Astrocyte of the hippocampus (primary cell): ENCODE data around the gene SPATS1.

Experiments used
- DNase-seq: peaks from one replicate; pipeline ENCODE4 v3.0.0; 2011; ENCODE audit warnings: low read depth, low spot score

The SPATS1 gene

DNA sequence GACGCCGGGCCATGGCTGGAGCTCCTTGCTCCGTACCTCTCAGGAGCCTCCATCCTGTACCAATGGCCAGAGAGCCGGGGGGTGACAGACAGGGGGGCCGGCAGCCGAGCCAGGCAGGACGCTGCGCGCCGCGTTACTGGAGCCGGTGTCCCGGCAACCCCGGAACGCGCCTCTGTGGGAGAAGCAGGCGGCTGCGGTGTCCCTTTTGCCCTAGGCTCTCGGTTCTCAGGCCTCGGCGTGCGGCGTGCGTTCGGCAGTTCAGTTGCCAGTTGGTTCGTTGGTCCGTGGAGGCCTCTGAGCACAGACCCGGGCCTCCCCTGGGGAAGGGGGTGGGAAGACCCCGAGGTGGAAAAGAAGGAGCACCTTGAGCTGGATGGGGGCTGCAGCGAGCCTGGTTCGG lies at the start of gene SPATS1:
TSS of gene SPATS1 (plus strand) at position 162 of the 400 bp plus-strand sequence. CDS start 446 bp downstream, outside the sequence.
- DNase-seq = peak; percentile 48

GRCh38 chr6:44292661-44293365 lies 49.6 kb upstream of the SPATS1 start:
- DNase-seq = no peak

GRCh38 chr6:44294832-44295791 lies 47.3 kb upstream of the SPATS1 start:
- no peak for DNase-seq

DNA sequence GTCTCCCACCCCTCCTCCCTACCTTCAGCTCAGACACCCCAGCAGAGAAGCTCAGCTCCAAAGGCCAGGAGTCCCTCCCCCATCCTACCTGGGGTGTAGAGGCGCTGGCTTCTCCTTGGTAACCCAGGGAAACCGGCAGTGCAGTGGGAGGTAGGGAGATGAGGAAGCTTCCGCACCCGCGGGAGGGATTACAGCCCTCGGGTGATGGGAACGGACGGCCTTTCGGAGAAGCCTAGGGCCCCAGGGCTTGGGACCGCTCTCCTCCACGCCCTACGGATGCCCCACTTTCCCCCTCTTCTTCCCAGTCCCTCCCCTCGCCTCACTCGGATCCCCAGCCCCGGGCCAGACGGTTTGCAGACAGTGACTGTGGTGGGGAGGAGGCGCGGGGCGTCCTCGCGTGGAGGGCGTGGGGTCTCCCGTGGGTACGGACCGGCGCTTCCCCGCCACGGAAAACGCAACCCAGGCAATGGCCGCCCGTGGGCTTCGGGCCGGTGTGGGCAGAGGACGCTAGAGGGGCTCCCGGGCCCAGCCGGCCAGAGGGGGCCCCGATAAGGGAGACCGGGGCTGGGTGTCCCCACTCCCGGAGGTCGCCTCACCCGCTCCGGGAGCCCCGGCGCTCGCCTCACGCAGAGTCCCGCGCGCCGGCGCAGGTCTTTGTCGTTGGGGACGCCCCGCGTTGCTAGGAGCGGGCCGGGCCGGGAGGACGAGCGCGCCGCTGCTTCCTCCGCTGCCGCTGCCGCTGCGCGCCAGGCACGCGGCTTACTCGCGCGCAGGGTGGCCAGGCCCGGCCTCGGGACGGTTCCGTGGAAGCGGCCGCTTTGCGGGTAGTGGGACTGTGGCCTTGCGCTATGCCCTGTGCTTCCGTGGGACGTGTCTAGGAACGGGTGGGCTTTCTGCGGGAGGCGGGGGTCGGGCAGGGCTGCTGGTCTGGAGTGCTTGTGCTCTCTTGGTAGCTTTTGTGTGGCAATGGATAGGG lies 45.1 kb upstream of the SPATS1 start:
- peak; percentile 67 for DNase-seq

DNA sequence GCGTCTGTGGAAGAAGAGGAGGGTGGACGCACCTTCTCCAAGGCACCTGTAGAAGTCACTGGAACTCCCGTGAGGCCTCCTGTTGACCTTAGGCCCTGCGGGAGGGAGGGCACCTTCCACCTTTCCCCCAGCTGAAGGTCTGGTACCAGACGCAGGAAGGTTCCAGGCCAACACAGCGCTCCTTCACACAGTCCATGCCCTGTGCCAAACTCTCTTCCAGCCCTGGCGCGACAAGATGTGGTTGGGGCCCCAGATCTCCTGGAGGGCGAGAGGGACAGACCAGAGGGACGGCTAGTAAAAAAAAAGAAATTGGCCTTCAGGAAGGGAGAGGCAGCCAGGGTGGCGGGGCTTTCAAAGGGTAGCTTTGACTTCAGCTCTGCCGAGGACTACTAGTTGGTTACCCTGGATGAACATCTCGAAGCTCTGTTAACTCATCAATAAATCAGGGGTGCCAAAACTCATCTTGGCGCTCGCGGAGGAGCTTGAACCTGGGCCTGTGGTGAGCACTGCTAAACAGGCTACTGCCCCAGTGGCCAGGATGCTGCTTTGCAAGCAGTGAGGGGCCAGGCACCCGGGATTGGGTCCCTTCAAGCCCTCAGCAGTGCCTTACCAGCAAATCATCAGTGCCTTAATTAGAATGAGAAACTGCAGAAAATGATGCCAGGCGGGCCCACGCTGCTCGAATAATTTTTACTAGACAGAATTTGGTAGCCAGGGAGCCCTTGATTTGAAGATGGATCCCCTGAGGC lies 44.2 kb upstream of the SPATS1 start:
- DNase-seq = no peak

DNA sequence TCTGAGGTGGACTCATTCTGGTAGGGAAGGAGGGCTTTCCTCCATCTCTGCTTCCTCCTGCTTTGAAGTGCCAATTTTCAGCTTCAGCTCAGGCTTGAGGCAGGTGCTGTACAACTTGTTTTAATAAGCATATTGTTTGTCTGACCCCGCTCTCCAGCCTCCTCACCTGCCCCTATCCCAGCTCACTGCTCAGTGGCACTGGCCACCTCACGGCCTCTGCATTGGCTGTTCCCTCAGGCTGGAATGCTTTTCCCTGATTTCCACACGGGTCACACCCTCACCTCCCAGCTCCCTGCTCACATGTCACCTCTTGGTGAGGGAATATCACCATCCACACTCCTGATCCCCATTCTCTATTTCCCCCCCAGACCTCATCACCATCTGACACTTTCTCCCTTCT lies 43.6 kb upstream of the SPATS1 start:
- no peak for DNase-seq

DNA sequence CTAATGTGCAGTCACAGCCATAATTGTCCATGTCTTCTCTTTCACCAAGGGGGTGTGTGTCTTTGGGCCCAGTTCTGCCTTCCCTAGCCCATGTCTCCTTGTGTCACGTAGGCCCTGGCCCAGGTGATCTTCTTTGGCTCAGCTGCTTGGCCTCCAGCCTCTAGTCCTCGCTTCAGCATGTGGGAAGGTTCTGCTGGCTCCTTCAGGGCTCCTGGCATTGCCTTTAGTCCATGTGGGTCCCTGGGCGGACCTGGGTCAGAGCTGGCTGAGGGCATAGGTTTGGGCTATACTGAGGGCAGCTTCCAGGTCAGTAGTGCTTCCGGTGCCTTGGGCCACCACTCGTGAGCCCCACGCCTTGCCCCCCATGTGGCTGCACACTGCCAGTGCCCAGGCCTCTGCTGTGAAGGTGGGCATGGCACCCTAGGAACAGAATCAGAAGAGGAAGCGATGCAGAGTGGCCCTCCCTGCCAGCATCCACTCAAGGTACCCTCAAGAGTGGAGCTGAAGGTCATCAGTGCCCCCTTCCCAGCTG lies 42.1 kb upstream of the SPATS1 start:
- no peak for DNase-seq

DNA sequence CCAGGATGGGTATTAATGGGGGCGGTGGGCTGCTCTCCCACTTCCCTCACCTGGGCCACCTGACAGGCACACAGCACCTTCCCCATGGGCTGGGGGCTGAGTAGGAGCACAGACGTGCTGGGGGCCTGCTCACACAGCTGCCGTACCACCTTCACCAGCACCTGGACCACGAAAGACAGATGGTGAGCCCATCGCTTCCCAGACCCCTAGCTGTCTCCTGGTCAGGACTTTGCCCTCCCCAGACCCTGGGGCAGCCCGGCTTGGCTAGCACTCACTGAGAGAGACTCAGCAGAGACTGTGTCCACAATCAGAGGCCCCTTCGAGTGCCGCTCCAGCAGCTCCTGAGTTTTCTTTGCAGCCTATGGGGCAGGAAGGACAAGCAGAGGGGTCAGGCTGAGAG lies 41.3 kb upstream of the SPATS1 start:
- no peak for DNase-seq

DNA sequence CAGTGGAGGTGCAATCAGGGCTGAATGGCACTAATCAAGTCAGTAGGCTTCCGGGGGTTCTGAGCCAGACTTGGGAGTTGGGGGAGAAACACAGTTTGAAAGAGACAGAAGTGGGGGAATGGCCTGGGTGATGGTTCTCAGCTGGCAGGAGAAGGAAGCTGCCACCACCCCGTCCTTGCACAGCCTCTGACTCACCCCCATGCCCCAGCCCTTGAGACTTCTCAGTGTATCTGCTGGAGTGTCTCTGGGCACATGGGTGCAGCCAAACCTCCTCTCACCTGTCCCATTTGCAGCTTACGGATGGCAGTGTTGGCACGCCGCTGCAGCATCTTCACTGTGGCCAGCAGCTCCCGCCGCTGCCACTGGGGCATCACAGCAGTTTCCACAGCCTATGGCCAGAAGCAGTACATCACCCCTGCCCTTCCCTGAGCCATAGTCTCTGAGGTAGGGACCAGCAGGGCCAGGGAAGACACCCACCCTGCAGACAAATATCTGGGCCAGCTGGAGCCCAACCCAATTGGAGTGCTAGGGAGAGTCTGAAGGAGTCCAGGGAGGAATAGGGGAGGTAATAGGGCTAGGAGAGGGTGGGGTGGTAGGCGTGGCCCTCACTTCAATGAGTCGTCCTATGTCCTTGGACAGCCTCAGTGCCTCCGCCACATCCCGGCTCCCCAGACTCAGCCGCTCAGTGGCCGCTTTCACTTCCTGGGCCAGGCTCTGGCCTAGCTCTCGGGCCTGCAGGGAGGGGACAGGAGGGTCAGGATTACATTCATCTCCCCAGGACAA lies 40.5 kb upstream of the SPATS1 start:
- DNase-seq = no peak

DNA sequence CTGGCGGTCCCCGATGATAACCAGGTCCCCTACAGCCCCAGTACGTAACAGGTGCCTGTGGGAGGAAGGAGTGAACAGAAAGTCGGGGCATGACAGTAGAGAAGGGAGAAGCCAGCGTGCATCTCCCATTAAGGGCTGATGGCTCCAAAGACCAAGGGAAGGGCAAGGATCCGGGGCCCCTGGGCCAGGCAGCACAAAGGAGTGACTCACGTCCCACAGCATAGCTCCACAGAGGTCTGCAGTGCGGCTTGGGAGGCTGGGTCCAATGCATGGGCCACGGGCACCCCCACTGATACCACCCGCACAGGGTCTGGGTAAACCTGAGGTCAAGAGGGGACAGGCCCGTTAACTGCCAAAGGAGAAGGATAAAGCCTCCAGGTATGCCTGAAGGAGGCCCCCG lies 39.6 kb upstream of the SPATS1 start:
- DNase-seq = no peak

- no peak for DNase-seq
These were observed 38.6 kb upstream of the SPATS1 start for GRCh38 chr6:44303842-44304241.

DNA sequence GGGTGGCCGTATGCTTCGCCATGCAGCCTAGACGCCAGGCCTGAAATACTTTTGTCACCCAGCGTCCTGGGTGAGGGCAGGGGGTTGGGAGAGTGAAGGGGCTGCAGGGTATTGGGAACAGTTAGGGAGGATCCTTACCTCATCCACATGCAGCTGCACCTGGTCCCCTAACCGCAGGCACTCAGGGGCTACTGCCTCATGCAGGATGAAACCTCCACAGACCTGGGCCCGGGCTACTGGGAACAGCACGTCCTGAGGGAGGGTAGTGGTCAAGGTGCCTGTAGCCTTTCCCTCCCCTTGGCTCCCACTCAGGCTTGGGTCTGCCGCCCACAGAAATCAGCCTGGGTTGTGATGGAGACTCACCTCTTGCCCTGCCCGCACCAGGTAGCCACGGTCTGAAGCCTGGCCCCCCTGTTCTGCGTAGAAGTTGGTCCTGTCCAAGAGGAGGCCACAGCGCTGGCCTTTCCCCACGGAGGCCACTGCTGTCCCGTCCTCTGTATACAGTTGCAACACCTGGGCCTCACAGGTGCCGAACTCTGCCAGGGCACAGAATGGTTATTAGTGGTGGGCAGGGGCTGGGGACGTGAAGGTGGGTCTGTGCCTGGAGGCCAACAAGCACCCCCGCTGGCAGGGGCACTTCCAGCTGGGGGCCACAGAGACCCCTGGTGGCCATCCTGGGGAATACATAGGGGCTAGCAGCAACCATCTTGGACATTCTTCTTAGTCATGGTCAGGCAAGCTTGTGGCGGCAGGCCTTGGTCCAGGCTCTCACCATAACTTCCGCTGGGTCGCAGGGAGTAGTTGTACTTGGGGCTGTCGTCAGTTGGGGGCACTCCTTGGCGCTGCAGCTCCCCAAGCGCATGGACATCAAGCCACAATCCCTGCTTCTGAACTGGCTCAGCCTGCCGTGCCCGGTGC lies 37.9 kb upstream of the SPATS1 start:
- peak; percentile 59 for DNase-seq

DNA sequence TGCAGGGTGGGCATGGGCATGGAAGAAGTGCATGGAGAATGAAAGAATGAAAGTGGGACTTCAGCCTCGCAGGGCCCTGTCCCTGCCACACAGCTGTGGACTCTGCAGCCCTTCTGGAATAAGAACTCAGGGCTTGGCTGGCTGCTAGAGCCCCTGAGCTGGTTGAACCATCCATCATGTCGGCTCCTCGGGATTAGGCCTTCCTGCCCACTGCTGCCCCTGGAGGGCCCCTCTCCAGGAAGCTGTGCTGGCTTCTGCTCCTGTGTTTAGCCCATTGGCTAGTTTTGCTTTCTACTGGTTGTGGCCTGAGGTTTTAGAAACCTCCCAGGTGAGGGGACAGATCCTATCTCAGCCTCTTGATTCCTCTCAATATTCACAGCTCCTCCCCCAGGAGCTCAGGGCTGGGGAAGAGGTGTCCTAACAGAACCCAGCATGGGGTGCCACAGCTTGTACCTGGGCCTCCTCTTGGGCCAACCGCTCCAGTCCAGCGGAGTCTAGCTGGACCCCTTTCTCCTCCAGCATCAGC lies 37.2 kb upstream of the SPATS1 start:
- no peak for DNase-seq

DNA sequence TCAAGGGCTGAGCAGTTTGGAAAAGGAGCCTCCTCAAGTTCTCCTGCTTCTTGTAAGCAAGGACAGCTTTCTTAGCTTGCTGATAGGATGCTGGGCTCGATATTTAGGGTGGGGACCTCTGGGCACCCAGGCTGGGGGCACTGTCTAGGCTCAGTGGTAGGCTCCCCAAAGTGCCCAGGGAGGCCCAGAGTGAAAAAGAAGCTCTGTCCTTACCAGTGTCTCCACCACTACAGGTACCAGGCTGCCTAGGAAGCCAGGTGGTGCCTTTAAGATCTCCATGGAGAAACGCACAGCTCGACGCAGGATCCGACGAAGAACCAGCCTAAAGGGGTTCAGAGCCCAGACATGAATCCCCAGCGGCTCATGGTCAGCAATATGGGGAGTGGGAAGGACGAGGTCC lies 35.7 kb upstream of the SPATS1 start:
- no peak for DNase-seq

GRCh38 chr6:44307217-44307616 lies 35.2 kb upstream of the SPATS1 start:
- DNase-seq = no peak

DNA sequence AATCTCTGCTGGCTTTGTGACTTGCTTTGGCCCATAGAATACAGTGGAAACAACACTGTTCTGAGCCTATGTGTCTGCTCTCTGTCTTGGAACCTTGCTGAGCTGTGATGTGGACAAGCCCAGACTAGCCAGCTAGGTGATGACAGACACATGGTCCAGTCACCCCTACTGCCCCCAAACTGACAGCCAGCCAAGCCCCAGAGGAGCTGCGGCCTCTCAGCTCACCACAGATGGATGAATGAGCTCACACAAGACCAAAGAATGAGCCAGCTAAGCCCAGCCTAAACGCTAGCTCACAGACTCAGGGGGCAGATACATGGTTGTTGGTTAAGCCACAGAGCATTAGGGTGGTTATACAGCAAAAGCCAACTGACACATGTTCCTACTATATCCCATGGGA lies 33.4 kb upstream of the SPATS1 start:
- DNase-seq = peak; percentile 83

DNA sequence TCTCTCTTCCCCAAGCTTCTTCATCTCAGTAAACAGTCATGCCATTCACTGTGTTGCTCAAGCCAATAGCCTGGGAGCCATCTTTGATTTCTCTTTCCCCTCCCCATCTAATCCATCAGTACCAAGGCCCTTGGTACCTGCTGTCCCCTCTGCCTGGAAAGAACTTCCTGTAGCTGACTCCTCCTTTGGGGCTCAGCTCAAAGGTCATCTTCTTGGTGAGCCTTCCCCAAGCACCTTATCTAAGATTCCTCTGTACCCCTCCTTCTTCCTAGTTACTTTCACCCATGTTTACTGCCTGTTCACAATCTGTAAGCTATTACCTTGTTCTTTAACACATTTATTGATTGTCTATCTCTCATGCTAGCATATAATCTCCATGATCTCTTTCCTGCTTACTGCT lies 32.8 kb upstream of the SPATS1 start:
- DNase-seq = no peak

DNA sequence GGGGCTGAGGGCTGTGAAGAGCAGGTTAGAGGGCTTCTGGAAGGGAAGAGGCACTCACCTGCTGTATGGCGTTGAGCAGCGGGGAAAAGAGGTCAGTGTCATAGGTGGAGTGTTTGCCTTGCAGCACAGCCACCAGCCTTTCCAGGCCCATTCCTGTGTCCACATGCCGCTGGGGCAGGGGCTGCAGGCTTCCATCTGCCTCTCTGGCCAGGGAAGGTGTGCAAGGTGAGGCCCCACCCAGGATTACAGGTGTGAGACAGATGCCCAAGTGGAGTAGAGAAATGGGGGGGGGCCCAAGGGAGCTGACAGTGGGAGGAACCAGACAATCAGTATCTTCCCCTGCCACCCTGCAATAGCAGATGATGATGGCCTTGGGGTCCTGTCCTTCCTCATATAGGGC lies 32.2 kb upstream of the SPATS1 start:
- no peak for DNase-seq

GRCh38 chr6:44311304-44311703 lies 31.1 kb upstream of the SPATS1 start:
- no peak for DNase-seq
